ENCODE results near the gene PDE2A. TPM values are rescaled to one million over a fixed set of nuclear protein-coding genes. Genes with fewer than 3 reads are reported as not detected.

Gene PDE2A
- total and polyA plus RNA-seq, 8 donors, result 3.5 to 548 (median 25.9) TPM

- no peak overlapping the region for H3K4me3 ChIP-seq
- TF ChIP-seq POLR2A (IDR thresholded peaks at IDR 0.05) (no peak), CTCF (IDR thresholded peaks at IDR 0.05) (no peak), EP300 (IDR thresholded peaks at IDR 0.05) (no peak), POLR2AphosphoS5 (IDR thresholded peaks at IDR 0.05) (no peak)
- H3K9me3 ChIP-seq, result no peaks in the 10 kb centered on the region
- H3K27me3 ChIP-seq, result peaks cover 0 to 23% (median 10%) of the 10 kb centered on the region in 3 donors
- H3K4me1 ChIP-seq, result no peaks in the 10 kb centered on the region
- no peak for DNase-seq
- WGBS, 5 donors, result 39 to 61% (median 56%) methylated on average over 2 to 3 of the region's 3 CpGs
- no peak overlapping the region for H3K27ac ChIP-seq
- H3K36me3 ChIP-seq, result no peaks in the 10 kb centered on the region
- intact Hi-C loops (cut with DNase I; ENCODE audit: low total_unique reads), result no loop called here
These were observed 120.5 kb downstream of the PDE2A start for GRCh38 chr11:72553706-72554105.

- TF ChIP-seq POLR2A (IDR thresholded peaks at IDR 0.05), result no peak
- no peak for TF ChIP-seq POLR2AphosphoS5 (IDR thresholded peaks at IDR 0.05)
- no peak for TF ChIP-seq CTCF (IDR thresholded peaks at IDR 0.05)
- TF ChIP-seq EP300 (IDR thresholded peaks at IDR 0.05), result no peak
- Histone ChIP-seq H3K36me3 (no peaks in the 10 kb centered on the region), H3K4me1 (no peaks in the 10 kb centered on the region), H3K27me3 (peaks cover 0 to 22% (median 10%) of the 10 kb centered on the region in 3 donors), H3K27ac (no peak overlapping the region), H3K9me3 (no peaks in the 10 kb centered on the region), H3K4me3 (no peak overlapping the region)
- WGBS, 5 donors, result 78 to 88% (median 86%) methylated on average over 3 of the region's 3 CpGs
- intact Hi-C loops (cut with DNase I; ENCODE audit: low total_unique reads), result no loop called here
- no peak for DNase-seq
These were observed 121.8 kb downstream of the PDE2A start for GRCh38 chr11:72552399-72552910.

GRCh38 chr11:72551571-72551970 is 122.7 kb downstream of the PDE2A start:
- no peaks in the 10 kb centered on the region for H3K9me3 ChIP-seq
- H3K4me1 ChIP-seq, result no peaks in the 10 kb centered on the region
- WGBS, 5 donors, result 88 to 96% (median 92%) methylated on average over 5 of the region's 5 CpGs
- intact Hi-C loops (cut with DNase I; ENCODE audit: low total_unique reads), result no loop called here
- H3K27ac ChIP-seq, result no peak overlapping the region
- H3K36me3 ChIP-seq, result no peaks in the 10 kb centered on the region
- TF ChIP-seq CTCF (IDR thresholded peaks at IDR 0.05), result no peak
- TF ChIP-seq EP300 (IDR thresholded peaks at IDR 0.05), result no peak
- TF ChIP-seq POLR2A (IDR thresholded peaks at IDR 0.05), result no peak
- TF ChIP-seq POLR2AphosphoS5 (IDR thresholded peaks at IDR 0.05), result no peak
- H3K27me3 ChIP-seq, result peaks cover 0 to 14% (median 10%) of the 10 kb centered on the region in 3 donors
- H3K4me3 ChIP-seq, result no peak overlapping the region
- DNase-seq, result no peak

- TF ChIP-seq POLR2A (IDR thresholded peaks at IDR 0.05) (no peak), EP300 (IDR thresholded peaks at IDR 0.05) (no peak), POLR2AphosphoS5 (IDR thresholded peaks at IDR 0.05) (no peak), CTCF (IDR thresholded peaks at IDR 0.05) (no peak)
- H3K4me1 ChIP-seq, result no peaks in the 10 kb centered on the region
- H3K36me3 ChIP-seq, result no peaks in the 10 kb centered on the region
- 62 to 86% (median 81%) methylated on average over 6 of the region's 6 CpGs for WGBS, 5 donors
- no peak for DNase-seq
- H3K27me3 ChIP-seq, result peaks cover 0 to 26% (median 5%) of the 10 kb centered on the region in 3 donors
- H3K9me3 ChIP-seq, result no peaks in the 10 kb centered on the region
- H3K27ac ChIP-seq, result no peak overlapping the region
- intact Hi-C loops (cut with DNase I; ENCODE audit: low total_unique reads), result no loop called here
- no peak overlapping the region for H3K4me3 ChIP-seq
These were observed 125.8 kb downstream of the PDE2A start for GRCh38 chr11:72548463-72548862.
